Effector memory CD4-positive, alpha-beta T cell (primary cell): Measurements from ENCODE around the gene STMND1.

Experiments used
- DNase-seq, 3 donors: peaks; one replicate each; pipeline ENCODE4 v3.0.0-alpha.2; 2020
- H3K27ac ChIP-seq: 2 replicates; pipeline ENCODE4 v1.7.0; 2013; ENCODE audit warnings: mild to moderate bottlenecking, low read length, moderate library complexity; ENCODE audit not compliant: insufficient read depth, poor library complexity, severe bottlenecking
- H3K27me3 ChIP-seq: replicated peaks from 2 replicates; pipeline ENCODE4 v1.7.0; 2013; ENCODE audit warnings: mild to moderate bottlenecking, low read length; ENCODE audit not compliant: insufficient read depth, control insufficient read depth, poor library complexity, severe bottlenecking
- H3K36me3 ChIP-seq: 2 replicates; pipeline ENCODE4 v1.7.0; 2013; ENCODE audit warnings: mild to moderate bottlenecking, low read length, moderate library complexity; ENCODE audit not compliant: control insufficient read depth, insufficient read depth
- H3K4me1 ChIP-seq: 2 replicates; pipeline ENCODE4 v1.7.0; 2013; ENCODE audit warnings: low read length, mild to moderate bottlenecking; ENCODE audit not compliant: control insufficient read depth, insufficient read depth, poor library complexity, severe bottlenecking
- H3K4me3 ChIP-seq: 2 replicates; pipeline ENCODE4 v1.7.0; 2013; ENCODE audit warnings: low read length, low read depth, mild to moderate bottlenecking; ENCODE audit not compliant: insufficient read depth, poor library complexity, severe bottlenecking
- H3K9me3 ChIP-seq: 2 replicates; pipeline ENCODE4 v1.7.0; 2013; ENCODE audit warnings: mild to moderate bottlenecking, low read length, moderate library complexity; ENCODE audit not compliant: control insufficient read depth
- total RNA-seq, 3 donors: gene quantifications; one replicate each; lab custom pipeline; 2026; lab: John Stamatoyannopoulos, UW

Gene STMND1
- 0 reads per million in 3 donors for total RNA-seq

- no peaks in the 10 kb centered on the region for H3K4me1 ChIP-seq
- H3K27me3 ChIP-seq, result no peaks in the 10 kb centered on the region
- no peaks in the 10 kb centered on the region for H3K9me3 ChIP-seq
- H3K4me3 ChIP-seq, result no peak within 1 kb of the TSS
- no peak within 1 kb of the TSS for H3K27ac ChIP-seq
- DNase-seq, result no peak
- H3K36me3 ChIP-seq, result no peaks in the 10 kb centered on the region
Observed at GRCh38 chr6:17101422-17102257, at the start of gene STMND1. Gene STMND1 (plus strand): TSS chr6:17102050. CDS start chr6:17102258, 208 bp downstream.

GRCh38 chr6:17054647-17055046, 47.2 kb upstream of the STMND1 start:
- H3K9me3 ChIP-seq, result no peaks in the 10 kb centered on the region
- H3K27me3 ChIP-seq, result no peaks in the 10 kb centered on the region
- no peak for DNase-seq
- no peak overlapping the region for H3K4me3 ChIP-seq
- no peak overlapping the region for H3K27ac ChIP-seq
- H3K36me3 ChIP-seq, result no peaks in the 10 kb centered on the region
- no peaks in the 10 kb centered on the region for H3K4me1 ChIP-seq

- Histone ChIP-seq H3K4me1 (no peaks in the 10 kb centered on the region), H3K9me3 (no peaks in the 10 kb centered on the region), H3K27me3 (no peaks in the 10 kb centered on the region), H3K27ac (no peak overlapping the region), H3K4me3 (no peak overlapping the region), H3K36me3 (no peaks in the 10 kb centered on the region)
- DNase-seq, result no peak
Observed at GRCh38 chr6:17057322-17057721, 44.5 kb upstream of the STMND1 start.

GRCh38 chr6:17058550-17058949, 43.3 kb upstream of the STMND1 start:
- Histone ChIP-seq H3K27ac (no peak overlapping the region), H3K27me3 (no peaks in the 10 kb centered on the region), H3K4me3 (no peak overlapping the region), H3K9me3 (no peaks in the 10 kb centered on the region), H3K4me1 (no peaks in the 10 kb centered on the region), H3K36me3 (no peaks in the 10 kb centered on the region)
- DNase-seq, result no peak

- Histone ChIP-seq H3K9me3 (no peaks in the 10 kb centered on the region), H3K4me1 (no peaks in the 10 kb centered on the region), H3K4me3 (no peak overlapping the region), H3K27me3 (no peaks in the 10 kb centered on the region), H3K36me3 (no peaks in the 10 kb centered on the region), H3K27ac (no peak overlapping the region)
- no peak for DNase-seq
Observed at GRCh38 chr6:17059022-17059421, 42.8 kb upstream of the STMND1 start.

- Histone ChIP-seq H3K4me1 (no peaks in the 10 kb centered on the region), H3K36me3 (no peaks in the 10 kb centered on the region), H3K4me3 (no peak overlapping the region), H3K9me3 (no peaks in the 10 kb centered on the region), H3K27me3 (no peaks in the 10 kb centered on the region), H3K27ac (no peak overlapping the region)
- DNase-seq, result no peak
Observed at GRCh38 chr6:17059850-17060249, 42.0 kb upstream of the STMND1 start.

- no peak overlapping the region for H3K4me3 ChIP-seq
- no peak for DNase-seq
- H3K27me3 ChIP-seq, result no peaks in the 10 kb centered on the region
- no peak overlapping the region for H3K27ac ChIP-seq
- H3K9me3 ChIP-seq, result no peaks in the 10 kb centered on the region
- H3K4me1 ChIP-seq, result no peaks in the 10 kb centered on the region
- no peaks in the 10 kb centered on the region for H3K36me3 ChIP-seq
Observed at GRCh38 chr6:17061097-17061496, 40.8 kb upstream of the STMND1 start.

GRCh38 chr6:17062871-17063440, 38.9 kb upstream of the STMND1 start:
- Histone ChIP-seq H3K4me3 (no peak overlapping the region), H3K27me3 (no peaks in the 10 kb centered on the region), H3K9me3 (no peaks in the 10 kb centered on the region), H3K36me3 (no peaks in the 10 kb centered on the region), H3K4me1 (no peaks in the 10 kb centered on the region), H3K27ac (no peak overlapping the region)
- DNase-seq, result no peak

GRCh38 chr6:17064975-17065374, 36.9 kb upstream of the STMND1 start:
- H3K9me3 ChIP-seq, result no peaks in the 10 kb centered on the region
- H3K36me3 ChIP-seq, result no peaks in the 10 kb centered on the region
- H3K27me3 ChIP-seq, result no peaks in the 10 kb centered on the region
- no peak overlapping the region for H3K4me3 ChIP-seq
- DNase-seq, result no peak
- H3K4me1 ChIP-seq, result no peaks in the 10 kb centered on the region
- H3K27ac ChIP-seq, result no peak overlapping the region

- no peak overlapping the region for H3K4me3 ChIP-seq
- no peaks in the 10 kb centered on the region for H3K36me3 ChIP-seq
- DNase-seq, result no peak
- no peak overlapping the region for H3K27ac ChIP-seq
- no peaks in the 10 kb centered on the region for H3K27me3 ChIP-seq
- no peaks in the 10 kb centered on the region for H3K4me1 ChIP-seq
- no peaks in the 10 kb centered on the region for H3K9me3 ChIP-seq
Observed at GRCh38 chr6:17066610-17067009, 35.2 kb upstream of the STMND1 start.
